Measurements from ENCODE around the gene CHCHD6. TPM values are rescaled to one million over a fixed set of nuclear protein-coding genes. Genes with fewer than 3 reads are reported as not detected.

Gene CHCHD6
- total and polyA plus RNA-seq, 2 of the 4 experiments (the other 2 are of a cell fraction): 18.8 to 28.9 TPM

GRCh38 chr3:126723801-126724200 lies 19.8 kb downstream of the CHCHD6 start:
- Histone ChIP-seq H2AK9ac (replicated peaks; ENCODE audit: low read depth, low read length, poor library complexity) (no peak overlapping the region), H3K14ac (replicated peaks; ENCODE audit: low read depth, low read length) (no peak overlapping the region), H2BK5ac (ENCODE audit: low read depth, low read length, poor library complexity, severe bottlenecking) (no peak overlapping the region), H4K8ac (ENCODE audit: low read depth in 2 of 2, low read length in 2 of 2) (no peak overlapping the region), H3K23ac (ENCODE audit: low read depth, low read length) (no peak overlapping the region), H4K91ac (ENCODE audit: insufficient read depth, low read depth, low read length) (no peak overlapping the region), H3K56ac (ENCODE audit: extremely low read depth, insufficient read depth, low read length) (no peak overlapping the region), H3K9me3 (ENCODE audit: control insufficient read depth, insufficient read depth, low read length) (no peaks in the 10 kb centered on the region), H3K4me1 (ENCODE audit: control insufficient read depth, insufficient read depth, low read length) (no peaks in the 10 kb centered on the region), H3K9ac (ENCODE audit: low read depth, low read length) (no peak overlapping the region), H3K18ac (ENCODE audit: low read depth, low read length) (no peak overlapping the region), H4K20me1 (ENCODE audit: insufficient read depth, low read length) (peaks cover 8% of the 10 kb centered on the region), H4K5ac (ENCODE audit: low read depth, low read length) (no peak overlapping the region), H3K36me3 (ENCODE audit: control insufficient read depth, insufficient read depth, low read length) (peaks cover 2% of the 10 kb centered on the region), H2BK15ac (ENCODE audit: low read depth, low read length) (no peak overlapping the region), H3K27me3 (ENCODE audit: control insufficient read depth, insufficient read depth, low read length) (no peaks in the 10 kb centered on the region), H2BK20ac (ENCODE audit: low read depth, low read length) (no peak overlapping the region), H3K9me1 (ENCODE audit: insufficient read depth, low read length) (no peaks in the 10 kb centered on the region), H2AFZ (replicated peaks; ENCODE audit: low read length, poor library complexity) (no peak overlapping the region), H2AK5ac (ENCODE audit: low read depth, low read length) (no peak overlapping the region), H3K4ac (ENCODE audit: low read depth, low read length) (no peak overlapping the region), H3K79me1 (ENCODE audit: low read depth in 1 of 2, low read length in 2 of 2) (peaks cover 3% of the 10 kb centered on the region in 2 experiments; a peak in 1 of 4 replicates), H3K4me2 (ENCODE audit: low read depth, low read length) (no peak overlapping the region), H2BK120ac (ENCODE audit: low read depth, low read length) (no peak overlapping the region), H3K4me3 (ENCODE audit: insufficient read depth, low read depth, low read length) (no peak overlapping the region), H3K27ac (ENCODE audit: insufficient read depth, low read length) (no peak overlapping the region)
- intact Hi-C loops (cut with micrococcal nuclease) (no loop called here), in situ Hi-C loops (cut with MboI; ENCODE audit: low sequenced_read_pairs) (no loop called here), dilution Hi-C loops (cut with HindIII; ENCODE audit: low sequenced_read_pairs, unreplicated experiment) (no loop called here)
- CTCF ChIA-PET: no interaction called here
- BruUV-seq (replicated peaks): no TSS peak
- TF ChIP-seq, protein P1, sequence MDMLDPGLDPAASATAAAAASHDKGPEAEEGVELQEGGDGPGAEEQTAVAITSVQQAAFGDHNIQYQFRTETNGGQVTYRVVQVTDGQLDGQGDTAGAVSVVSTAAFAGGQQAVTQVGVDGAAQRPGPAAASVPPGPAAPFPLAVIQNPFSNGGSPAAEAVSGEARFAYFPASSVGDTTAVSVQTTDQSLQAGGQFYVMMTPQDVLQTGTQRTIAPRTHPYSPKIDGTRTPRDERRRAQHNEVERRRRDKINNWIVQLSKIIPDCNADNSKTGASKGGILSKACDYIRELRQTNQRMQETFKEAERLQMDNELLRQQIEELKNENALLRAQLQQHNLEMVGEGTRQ (IDR thresholded peaks at IDR 0.05; ENCODE audit: low read depth, low read length): no peak
- no peak for TF ChIP-seq POLR2A (IDR thresholded peaks at IDR 0.05; ENCODE audit: low read depth, low read length)
- TF ChIP-seq, protein P2, sequence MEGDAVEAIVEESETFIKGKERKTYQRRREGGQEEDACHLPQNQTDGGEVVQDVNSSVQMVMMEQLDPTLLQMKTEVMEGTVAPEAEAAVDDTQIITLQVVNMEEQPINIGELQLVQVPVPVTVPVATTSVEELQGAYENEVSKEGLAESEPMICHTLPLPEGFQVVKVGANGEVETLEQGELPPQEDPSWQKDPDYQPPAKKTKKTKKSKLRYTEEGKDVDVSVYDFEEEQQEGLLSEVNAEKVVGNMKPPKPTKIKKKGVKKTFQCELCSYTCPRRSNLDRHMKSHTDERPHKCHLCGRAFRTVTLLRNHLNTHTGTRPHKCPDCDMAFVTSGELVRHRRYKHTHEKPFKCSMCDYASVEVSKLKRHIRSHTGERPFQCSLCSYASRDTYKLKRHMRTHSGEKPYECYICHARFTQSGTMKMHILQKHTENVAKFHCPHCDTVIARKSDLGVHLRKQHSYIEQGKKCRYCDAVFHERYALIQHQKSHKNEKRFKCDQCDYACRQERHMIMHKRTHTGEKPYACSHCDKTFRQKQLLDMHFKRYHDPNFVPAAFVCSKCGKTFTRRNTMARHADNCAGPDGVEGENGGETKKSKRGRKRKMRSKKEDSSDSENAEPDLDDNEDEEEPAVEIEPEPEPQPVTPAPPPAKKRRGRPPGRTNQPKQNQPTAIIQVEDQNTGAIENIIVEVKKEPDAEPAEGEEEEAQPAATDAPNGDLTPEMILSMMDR (conservative IDR thresholded peaks at IDR 0.05; ENCODE audit: low read depth, low read length): no peak
- no peak for TF ChIP-seq BHLHE40 (IDR thresholded peaks at IDR 0.05; ENCODE audit: low read depth, low read length)
- no peak for TF ChIP-seq FOS (IDR thresholded peaks at IDR 0.05; ENCODE audit: low read depth, low read length)
- no peak for TF ChIP-seq CEBPB (IDR thresholded peaks at IDR 0.05; ENCODE audit: low read depth, low read length)
- TF ChIP-seq CHD1 (IDR thresholded peaks at IDR 0.05; ENCODE audit: low read depth, low read length): no peak
- TF ChIP-seq RAD21 (IDR thresholded peaks at IDR 0.05; ENCODE audit: low read length): no peak
- POLR2A ChIA-PET (ENCODE audit: unreplicated experiment): no interaction called here
- WGBS, 2 experiments (ENCODE audit: extremely low coverage in 2 of 2, insufficient read length in 1 of 2): no CpG with 5 or more reads among the region's 1 CpG
- ATAC-seq (ENCODE audit: low read depth) (no peak), DNase-seq (no peak)

Measured in IMR-90 (cell line).